GM23248 (cell line): ENCODE data around the gene CNN1. TPM values are rescaled to one million over a fixed set of nuclear protein-coding genes. Genes with fewer than 3 reads are reported as not detected.
A peak's percentile ranks its signal among the peaks of the same experiment; 100 is the strongest.

Experiments
- DNase-seq: peaks from one replicate; pipeline ENCODE4 v3.0.0-alpha.2; 2015
- H2AFZ ChIP-seq: fragments of 200-600 bp; sonication (generic); 2 replicates; pipeline ENCODE4 v1.6.1; 2016; ENCODE audit warnings: antibody characterized with exemption
- H3F3A ChIP-seq: fragments of 200-600 bp; sonication (generic); 2 replicates; pipeline ENCODE4 v1.6.1; 2016; ENCODE audit warnings: mild to moderate bottlenecking, antibody characterized with exemption, mixed run types; ENCODE audit not compliant: insufficient read depth
- H3K27ac ChIP-seq: fragments of 200-600 bp; sonication (generic); 2 replicates; pipeline ENCODE4 v1.5.1; 2016; ENCODE audit warnings: mild to moderate bottlenecking
- H3K27me3 ChIP-seq: fragments of 200-600 bp; sonication (generic); replicated peaks from 2 replicates; pipeline ENCODE4 v1.6.1; 2016; ENCODE audit warnings: mild to moderate bottlenecking; ENCODE audit not compliant: insufficient read depth
- H3K36me3 ChIP-seq: fragments of 200-600 bp; sonication (generic); 2 replicates; pipeline ENCODE4 v1.6.1; 2016; ENCODE audit warnings: low read depth, mild to moderate bottlenecking
- H3K4me1 ChIP-seq: fragments of 200-600 bp; sonication (generic); 2 replicates; pipeline ENCODE4 v1.6.1; 2016; ENCODE audit warnings: mild to moderate bottlenecking; ENCODE audit not compliant: insufficient read depth
- H3K4me2 ChIP-seq: fragments of 200-600 bp; sonication (generic); one replicate; pipeline ENCODE4 v1.6.1; 2016; ENCODE audit warnings: mild to moderate bottlenecking; ENCODE audit not compliant: unreplicated experiment
- H3K4me3 ChIP-seq: fragments of 200-600 bp; sonication (generic); 2 replicates; pipeline ENCODE4 v1.5.1; 2016; ENCODE audit warnings: mild to moderate bottlenecking
- H3K79me2 ChIP-seq: fragments of 200-600 bp; sonication (generic); 2 replicates; pipeline ENCODE4 v1.6.1; 2016; ENCODE audit warnings: mild to moderate bottlenecking; ENCODE audit not compliant: insufficient read depth
- H3K9ac ChIP-seq: fragments of 200-600 bp; sonication (generic); 2 replicates; pipeline ENCODE4 v1.6.1; 2016; ENCODE audit warnings: mild to moderate bottlenecking
- H3K9me2 ChIP-seq: fragments of 200-600 bp; sonication (generic); 2 replicates; pipeline ENCODE4 v1.6.1; 2016; ENCODE audit warnings: mixed run types, mild to moderate bottlenecking, moderate library complexity; ENCODE audit not compliant: insufficient read depth
- H3K9me3 ChIP-seq: fragments of 200-600 bp; sonication (generic); one replicate; pipeline ENCODE4 v1.6.1; 2017; ENCODE audit warnings: low read depth
- H4K20me1 ChIP-seq: fragments of 200-600 bp; sonication (generic); 2 replicates; pipeline ENCODE4 v1.6.0; 2016; ENCODE audit not compliant: insufficient read depth
- EZH2 ChIP-seq: fragments of 200-600 bp; sonication (generic); IDR thresholded peaks from 2 replicates; pipeline ENCODE4 v1.6.1; 2018; ENCODE audit warnings: antibody characterized with exemption, mild to moderate bottlenecking; ENCODE audit not compliant: insufficient read depth, poor library complexity, severe bottlenecking
- EZH2phosphoT487 ChIP-seq: fragments of 200-600 bp; sonication (generic); IDR thresholded peaks from 2 replicates; pipeline ENCODE4 v1.6.1; 2018; ENCODE audit warnings: antibody characterized with exemption, moderate library complexity, mild to moderate bottlenecking, low read depth; ENCODE audit not compliant: insufficient read depth
- WGBS, 2 experiments: methylation state at CpG; one replicate each; pipeline ENCODE4 v1.1.6; 2015 to 2017; ENCODE audit warnings: low lambda C conversion rate in 2 of 2, low coverage in 1 of 2; ENCODE audit errors: missing lambda C conversion rate in 2 of 2; 5-methylcytosine and 5-hydroxymethylcytosine counted together
- in situ Hi-C: fragments of 300-500 bp; cut with MboI; formaldehyde crosslinking; loops from 2 replicates; pipeline ENCODE4 v1.15.0; 2020
- polyA plus RNA-seq: library from polyadenylated mRNA; unstranded; fragments of >200 nt; fragmentation: Nextera tagmentation; extraction: Ambion mirVana; gene quantifications from 2 replicates; pipeline ENCODE4 v1.2.1, GENCODE V29; 2016
- total RNA-seq: library from RNA; depleted of rRNA; stranded (reverse); fragments of >200 nt; shearing (Covaris generic); gene quantifications from 2 replicates; pipeline ENCODE4 v1.2.3, GENCODE V29; 2014; rRNA removed

CNN1 gene
- total RNA-seq (44.5 and 47.4 TPM in 2 replicates), polyA plus RNA-seq (27.1 and 30.0 TPM in 2 replicates)

DNA sequence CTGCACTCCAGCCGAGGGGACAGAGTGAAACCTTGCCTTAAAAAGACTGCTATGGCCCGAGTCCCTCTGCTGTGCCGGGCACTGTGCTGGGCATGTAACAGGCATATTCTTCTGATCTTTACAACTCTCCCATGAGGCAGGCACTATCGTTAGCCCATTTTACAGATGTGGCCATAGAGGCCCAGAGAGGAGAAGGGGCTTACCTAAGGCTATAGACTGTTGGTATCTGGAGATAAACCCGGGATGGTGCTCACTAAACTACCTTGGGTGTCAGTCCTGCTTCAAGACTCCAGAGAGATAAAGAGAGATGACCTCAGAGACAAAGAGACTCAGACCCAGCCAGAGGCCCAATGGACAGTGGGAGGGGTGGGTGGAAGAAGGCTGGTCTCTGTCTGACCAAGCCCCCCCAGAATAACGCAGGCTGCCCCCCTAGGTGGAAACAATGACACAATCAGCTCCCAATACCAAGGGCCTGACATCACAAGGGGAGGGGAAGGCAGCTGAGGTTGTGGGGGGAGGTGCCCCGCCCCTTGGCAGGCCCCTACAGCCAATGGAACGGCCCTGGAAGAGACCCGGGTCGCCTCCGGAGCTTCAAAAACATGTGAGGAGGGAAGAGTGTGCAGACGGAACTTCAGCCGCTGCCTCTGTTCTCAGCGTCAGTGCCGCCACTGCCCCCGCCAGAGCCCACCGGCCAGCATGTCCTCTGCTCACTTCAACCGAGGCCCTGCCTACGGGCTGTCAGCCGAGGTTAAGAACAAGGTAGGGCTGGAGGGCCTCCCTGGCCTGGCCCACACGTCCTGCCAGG, at the start of gene CNN1:
CNN1 (plus strand) TSS at position 620 of the 805 bp plus-strand sequence; CDS start at position 697, 77 bp downstream.
- peak within 1 kb of the TSS; percentile 37; the same call in 1 of the 2 replicates for H3K9ac ChIP-seq
- peak within 1 kb of the TSS; percentile 48 for H3K4me3 ChIP-seq
- 0 out of 2 replicates have a peak, but pooled peaks cover 8% of the 10 kb centered on the region for H3F3A ChIP-seq
- H3K36me3 ChIP-seq, result no peaks in the 10 kb centered on the region
- WGBS, 2 experiments, result 30 to 31% methylated on average over 21 of the region's 21 CpGs
- in situ Hi-C loops, result no loop called here
- peaks cover 14% of the 10 kb centered on the region for H3K4me1 ChIP-seq
- no peaks in the 10 kb centered on the region for H3K9me2 ChIP-seq
- TF ChIP-seq EZH2 (no peak), EZH2phosphoT487 (no peak)
- H3K9me3 ChIP-seq, result no peaks in the 10 kb centered on the region
- peak within 1 kb of the TSS; percentile 69 for H3K4me2 ChIP-seq
- no peaks in the 10 kb centered on the region for H4K20me1 ChIP-seq
- H3K27me3 ChIP-seq, result no peaks in the 10 kb centered on the region
- peak; percentile 77 for DNase-seq
- no peaks in the 10 kb centered on the region for H3K79me2 ChIP-seq
- peak within 1 kb of the TSS; percentile 70 for H2AFZ ChIP-seq
- no peak within 1 kb of the TSS for H3K27ac ChIP-seq

DNA sequence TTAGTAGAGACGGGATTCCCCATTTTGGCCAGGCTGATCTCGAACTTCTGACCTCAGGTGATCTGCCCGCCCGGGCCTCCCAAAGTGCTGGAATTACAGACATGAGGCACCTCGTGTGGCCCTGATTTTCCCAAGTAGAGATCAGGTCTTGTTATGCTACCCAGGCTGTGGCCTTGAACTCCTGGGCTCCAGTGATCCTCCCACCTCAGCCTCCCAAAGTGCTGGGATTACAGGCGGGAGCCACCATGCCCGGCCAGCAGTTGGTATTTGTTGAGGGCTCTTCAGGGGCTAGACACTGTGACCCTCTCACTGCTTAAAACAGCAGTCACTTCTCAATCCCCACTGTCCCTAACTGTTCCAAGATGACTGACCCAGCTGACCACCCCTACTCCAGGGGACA, 49.3 kb upstream of the CNN1 start:
- H3F3A ChIP-seq, result no peaks in the 10 kb centered on the region
- H3K9me3 ChIP-seq, result no peaks in the 10 kb centered on the region
- TF ChIP-seq EZH2, result no peak
- TF ChIP-seq EZH2phosphoT487, result no peak
- H3K27me3 ChIP-seq, result no peaks in the 10 kb centered on the region
- no peaks in the 10 kb centered on the region for H4K20me1 ChIP-seq
- no peaks in the 10 kb centered on the region for H3K9me2 ChIP-seq
- in situ Hi-C loops, result no loop called here
- H3K79me2 ChIP-seq, result no peaks in the 10 kb centered on the region
- H3K36me3 ChIP-seq, result no peaks in the 10 kb centered on the region
- H3K4me1 ChIP-seq, result no peaks in the 10 kb centered on the region
- H3K4me2 ChIP-seq, result no peak overlapping the region
- WGBS, 2 experiments, result 94 to 98% methylated on average over 7 of the region's 7 CpGs
- no peak for DNase-seq
- H2AFZ ChIP-seq, result no peak overlapping the region
- no peak overlapping the region for H3K4me3 ChIP-seq
- H3K27ac ChIP-seq, result no peak overlapping the region
- H3K9ac ChIP-seq, result no peak overlapping the region

DNA sequence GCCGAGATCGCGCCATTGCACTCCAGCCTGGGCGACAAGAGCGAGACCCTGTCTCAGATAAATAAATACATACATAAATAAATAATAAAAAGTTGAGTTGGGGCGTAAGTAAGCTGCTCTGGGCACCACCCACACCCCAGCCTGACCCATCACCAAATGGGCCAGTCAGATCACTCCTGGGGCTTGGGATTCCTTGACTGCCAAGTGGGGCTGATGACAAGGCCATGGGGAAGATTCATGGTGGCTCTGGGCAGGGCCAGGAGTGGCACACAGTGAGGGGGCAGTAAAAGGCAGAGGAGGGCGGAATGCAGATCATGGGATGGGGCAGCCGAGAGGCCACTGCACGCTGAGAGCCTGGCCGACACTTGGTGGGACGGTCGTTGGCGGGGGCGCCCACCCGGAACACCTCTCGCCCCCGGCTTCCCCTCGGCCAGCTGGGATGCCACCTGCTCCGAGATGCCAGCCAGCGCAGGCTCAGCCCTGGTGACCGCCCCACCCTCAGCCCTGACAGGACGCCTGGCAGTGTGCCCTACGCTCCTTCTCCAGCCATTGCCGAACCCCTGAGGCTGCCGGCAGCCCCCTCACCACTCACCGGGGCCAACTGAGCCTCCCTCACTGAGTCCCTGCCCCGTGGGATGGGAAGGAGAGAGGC, 43.9 kb upstream of the CNN1 start:
- H2AFZ ChIP-seq, result no peak overlapping the region

DNA sequence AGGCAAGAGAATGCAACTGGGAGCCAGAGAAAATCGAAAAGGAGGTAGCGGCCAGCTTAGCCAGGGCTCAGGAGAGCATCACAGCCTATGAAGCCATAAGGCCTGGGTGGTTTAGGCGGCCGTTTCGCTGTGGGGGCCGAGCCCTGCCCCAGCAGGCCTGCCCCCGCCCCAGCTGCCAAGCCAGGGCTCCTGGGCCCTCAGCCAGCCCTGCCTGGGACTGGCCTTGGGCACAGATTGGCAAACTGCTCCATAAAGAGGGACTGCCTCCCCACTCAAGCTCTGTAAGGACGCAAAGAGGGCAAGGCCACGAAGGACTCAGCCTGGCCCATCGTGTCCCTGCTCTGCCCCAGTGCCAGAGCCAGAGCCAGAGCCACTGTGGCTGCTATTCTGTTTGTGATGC, 43.2 kb upstream of the CNN1 start:
- Histone ChIP-seq H3K4me3 (no peak overlapping the region), H3F3A (no peaks in the 10 kb centered on the region), H3K27me3 (no peaks in the 10 kb centered on the region), H3K4me2 (no peak overlapping the region), H3K36me3 (no peaks in the 10 kb centered on the region), H3K9me2 (no peaks in the 10 kb centered on the region), H3K9me3 (no peaks in the 10 kb centered on the region), H3K27ac (no peak overlapping the region), H3K4me1 (no peaks in the 10 kb centered on the region), H3K79me2 (no peaks in the 10 kb centered on the region), H2AFZ (no peak overlapping the region), H4K20me1 (no peaks in the 10 kb centered on the region), H3K9ac (no peak overlapping the region)
- TF ChIP-seq EZH2 (no peak), EZH2phosphoT487 (no peak)
- 82 to 89% methylated on average over 10 of the region's 10 CpGs for WGBS, 2 experiments
- DNase-seq, result no peak
- in situ Hi-C loops, result loop anchor here (10.0 kb wide), 1 partner anchor 89 kb away; no protein-coding TSS in a partner anchor

More for the DNA sequence above, 43.9 kb upstream of the CNN1 start:
- H3K36me3 ChIP-seq, result no peaks in the 10 kb centered on the region
- 89 to 94% methylated on average over 27 of the region's 27 CpGs for WGBS, 2 experiments
- no peaks in the 10 kb centered on the region for H4K20me1 ChIP-seq
- H3F3A ChIP-seq, result no peaks in the 10 kb centered on the region
- H3K27me3 ChIP-seq, result no peaks in the 10 kb centered on the region
- H3K4me3 ChIP-seq, result no peak overlapping the region
- H3K4me2 ChIP-seq, result no peak overlapping the region
- no peaks in the 10 kb centered on the region for H3K9me2 ChIP-seq
- no peaks in the 10 kb centered on the region for H3K4me1 ChIP-seq
- in situ Hi-C loops, result loop anchor here (10.0 kb wide), 1 partner anchor 90 kb away; no protein-coding TSS in a partner anchor
- no peaks in the 10 kb centered on the region for H3K79me2 ChIP-seq
- TF ChIP-seq EZH2phosphoT487 (no peak), EZH2 (no peak)
- H3K27ac ChIP-seq, result no peak overlapping the region
- no peak overlapping the region for H3K9ac ChIP-seq
- no peak for DNase-seq
- H3K9me3 ChIP-seq, result no peaks in the 10 kb centered on the region
